ENCODE measurements around the gene BEST1. TPM values are rescaled to one million over a fixed set of nuclear protein-coding genes. Genes with fewer than 3 reads are reported as not detected.

Gene BEST1
- total and polyA plus RNA-seq, 2 of the 13 experiments (the other 11 are each of a cell fraction or from before 2014, with no cell fraction given), result 0.09 to 0.65 TPM

DNA sequence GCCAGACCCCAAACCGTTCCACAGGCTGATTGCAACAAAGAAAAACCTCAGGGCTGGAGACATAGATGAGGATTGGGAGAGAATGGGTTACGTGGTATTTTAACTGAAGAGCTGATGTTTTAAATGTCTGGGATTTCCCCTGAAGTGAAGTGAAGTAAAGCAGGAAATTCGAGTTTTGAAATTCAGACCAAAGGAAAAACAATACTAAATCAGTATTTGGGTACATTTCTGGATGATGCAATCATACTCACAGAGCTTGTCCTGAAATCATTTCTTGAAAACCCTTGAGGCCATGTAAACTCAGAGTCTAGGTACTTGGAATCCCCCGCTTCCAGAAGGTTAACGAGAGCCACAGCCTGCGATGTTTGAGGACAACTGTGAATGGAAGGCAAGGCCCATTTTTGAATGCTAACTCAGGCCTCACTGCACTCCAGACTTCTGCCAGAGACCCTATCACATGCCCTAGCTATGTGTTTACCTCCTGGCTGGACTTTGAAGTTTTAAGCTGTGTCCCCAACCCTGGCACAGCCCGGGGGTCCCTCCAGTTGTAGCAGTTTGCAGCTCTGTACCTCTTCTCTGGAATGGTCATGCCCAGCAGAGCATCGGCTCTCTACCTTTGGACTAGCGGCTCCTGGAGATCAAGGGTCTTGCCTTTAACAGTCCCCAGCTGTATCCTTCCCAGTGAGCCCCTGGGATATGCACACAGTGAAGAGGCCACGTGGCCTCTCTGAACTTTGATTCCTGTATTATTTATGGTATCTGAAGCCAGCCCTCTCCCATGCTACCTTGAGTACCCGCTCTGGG lies 22.7 kb downstream of the BEST1 start (continued):
- TF ChIP-seq, protein P1, sequence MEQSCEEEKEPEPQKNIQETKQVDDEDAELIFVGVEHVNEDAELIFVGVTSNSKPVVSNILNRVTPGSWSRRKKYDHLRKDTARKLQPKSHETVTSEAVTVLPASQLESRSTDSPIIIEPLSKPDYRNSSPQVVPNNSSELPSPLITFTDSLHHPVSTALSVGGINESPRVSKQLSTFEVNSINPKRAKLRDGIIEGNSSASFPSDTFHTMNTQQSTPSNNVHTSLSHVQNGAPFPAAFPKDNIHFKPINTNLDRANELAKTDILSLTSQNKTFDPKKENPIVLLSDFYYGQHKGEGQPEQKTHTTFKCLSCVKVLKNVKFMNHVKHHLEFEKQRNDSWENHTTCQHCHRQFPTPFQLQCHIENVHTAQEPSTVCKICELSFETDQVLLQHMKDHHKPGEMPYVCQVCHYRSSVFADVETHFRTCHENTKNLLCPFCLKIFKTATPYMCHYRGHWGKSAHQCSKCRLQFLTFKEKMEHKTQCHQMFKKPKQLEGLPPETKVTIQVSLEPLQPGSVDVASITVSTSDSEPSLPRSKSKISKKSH (CRISPR knock-in tag; IDR thresholded peaks at IDR 0.05; ENCODE audit: borderline replicate concordance), result no peak
- no peak; the same call in 1 of the 2 replicates for TF ChIP-seq POLR2AphosphoS5 (IDR thresholded peaks at IDR 0.05; ENCODE audit: low read depth, low read length)
- TF ChIP-seq, protein P2, sequence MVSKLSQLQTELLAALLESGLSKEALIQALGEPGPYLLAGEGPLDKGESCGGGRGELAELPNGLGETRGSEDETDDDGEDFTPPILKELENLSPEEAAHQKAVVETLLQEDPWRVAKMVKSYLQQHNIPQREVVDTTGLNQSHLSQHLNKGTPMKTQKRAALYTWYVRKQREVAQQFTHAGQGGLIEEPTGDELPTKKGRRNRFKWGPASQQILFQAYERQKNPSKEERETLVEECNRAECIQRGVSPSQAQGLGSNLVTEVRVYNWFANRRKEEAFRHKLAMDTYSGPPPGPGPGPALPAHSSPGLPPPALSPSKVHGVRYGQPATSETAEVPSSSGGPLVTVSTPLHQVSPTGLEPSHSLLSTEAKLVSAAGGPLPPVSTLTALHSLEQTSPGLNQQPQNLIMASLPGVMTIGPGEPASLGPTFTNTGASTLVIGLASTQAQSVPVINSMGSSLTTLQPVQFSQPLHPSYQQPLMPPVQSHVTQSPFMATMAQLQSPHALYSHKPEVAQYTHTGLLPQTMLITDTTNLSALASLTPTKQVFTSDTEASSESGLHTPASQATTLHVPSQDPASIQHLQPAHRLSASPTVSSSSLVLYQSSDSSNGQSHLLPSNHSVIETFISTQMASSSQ (IDR thresholded peaks at IDR 0.05; ENCODE audit: low read depth), result 0 out of 2 replicates have a peak, but pooled peaks have one; percentile 15
- TF ChIP-seq, protein P2 (CRISPR knock-in tag; IDR thresholded peaks at IDR 0.05; ENCODE audit: borderline replicate concordance), result no peak
- 0 out of 2 replicates have a peak, but pooled peaks have one; percentile 1 for TF ChIP-seq JUN (CRISPR knock-in tag; IDR thresholded peaks at IDR 0.05)
- peak; percentile 63 for TF ChIP-seq SKI (IDR thresholded peaks at IDR 0.05; ENCODE audit: partially characterized antibody)
- TF ChIP-seq ZFP36 (IDR thresholded peaks at IDR 0.05; ENCODE audit: borderline replicate concordance, low read depth, low read length, partially characterized antibody), result no peak
- no peak; the same call in 1 of the 2 replicates for TF ChIP-seq HMG20A (CRISPR knock-in tag; IDR thresholded peaks at IDR 0.05; ENCODE audit: borderline replicate concordance)
- no peak; the same call in 1 of the 2 replicates for TF ChIP-seq ZBTB8A (CRISPR knock-in tag; IDR thresholded peaks at IDR 0.05; ENCODE audit: borderline replicate concordance, low read depth)
- no peak for TF ChIP-seq ZNF335 (CRISPR knock-in tag; IDR thresholded peaks at IDR 0.05)
- no peak for TF ChIP-seq ZNF768 (CRISPR knock-in tag; IDR thresholded peaks at IDR 0.05)
- no peak for TF ChIP-seq TGIF2 (CRISPR knock-in tag; IDR thresholded peaks at IDR 0.05)
- peak; percentile 76; the same call in 1 of the 2 replicates for TF ChIP-seq FOXK1 (CRISPR knock-in tag; IDR thresholded peaks at IDR 0.05; ENCODE audit: borderline replicate concordance, low read depth)
- peak; percentile 80 for TF ChIP-seq NCOA2 (CRISPR knock-in tag; IDR thresholded peaks at IDR 0.05)
- 0 out of 2 replicates have a peak, but pooled peaks have one; percentile 38 for TF ChIP-seq KDM1A (CRISPR knock-in tag; IDR thresholded peaks at IDR 0.05)
- 0 out of 2 replicates have a peak, but pooled peaks have one; percentile 14 for TF ChIP-seq HES4 (CRISPR knock-in tag; IDR thresholded peaks at IDR 0.05; ENCODE audit: borderline replicate concordance)
- no peak for TF ChIP-seq JUNB (CRISPR knock-in tag; IDR thresholded peaks at IDR 0.05; ENCODE audit: borderline replicate concordance)
- peak; percentile 76; the same call in 1 of the 2 replicates for TF ChIP-seq POLR2G (IDR thresholded peaks at IDR 0.05; ENCODE audit: low read depth, low read length)
- TF ChIP-seq CENPT (CRISPR knock-in tag; IDR thresholded peaks at IDR 0.05; ENCODE audit: low read depth), result no peak
